ENCODE measurements around the gene MEIOB. TPM values are rescaled to one million over a fixed set of nuclear protein-coding genes. Genes with fewer than 3 reads are reported as not detected.

MEIOB gene
- total RNA-seq, 1 donor: not detected

DNA sequence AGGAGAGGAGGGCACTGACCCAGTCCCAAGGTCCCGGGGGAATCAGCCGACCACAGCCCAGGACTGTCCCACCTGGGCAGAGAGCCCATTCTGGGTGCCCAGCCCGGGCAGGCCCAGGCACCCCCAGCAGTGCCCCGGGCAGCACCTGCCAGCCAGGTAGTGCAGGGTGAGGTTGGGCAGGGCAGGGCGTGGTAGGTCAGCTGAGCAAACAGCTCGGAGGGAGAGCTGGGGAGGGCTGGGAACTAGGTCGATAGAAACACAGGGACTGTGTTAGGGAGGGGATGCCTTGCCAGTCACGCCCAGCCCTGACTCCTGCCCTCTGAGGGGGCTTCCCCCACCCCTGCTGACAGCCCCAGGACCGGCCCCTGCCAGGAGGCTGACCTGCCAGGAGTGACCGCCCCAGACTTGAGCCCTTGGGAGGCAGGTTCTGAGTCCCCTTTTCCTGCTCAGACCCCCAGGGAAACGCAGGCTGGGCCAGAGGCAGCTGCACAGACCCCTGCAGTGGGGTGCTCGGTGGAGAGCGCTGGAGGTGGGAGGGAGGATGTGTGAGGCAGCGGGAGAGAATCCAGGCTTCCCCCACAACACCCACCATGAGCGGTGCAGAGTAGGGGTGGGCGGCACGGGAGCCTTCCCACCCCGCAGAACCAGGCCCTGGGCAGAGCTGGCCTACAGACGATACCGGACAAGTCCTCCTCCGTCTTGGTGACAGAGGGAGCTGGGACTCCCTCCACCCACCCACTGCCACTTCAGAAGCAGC is 41.5 kb upstream of the MEIOB start:
- Histone ChIP-seq H3K4me2 (ENCODE audit: insufficient read depth, low read length) (no peak overlapping the region), H3K36me3 (ENCODE audit: insufficient read depth, low read length) (no peaks in the 10 kb centered on the region), H3K27me3 (ENCODE audit: insufficient read depth, low read length) (peaks cover 41% of the 10 kb centered on the region), H3K4me1 (ENCODE audit: insufficient read depth, low read length) (no peaks in the 10 kb centered on the region), H3K27ac (ENCODE audit: low read depth, low read length) (no peak overlapping the region), H3K4me3 (ENCODE audit: insufficient read depth, low read length) (no peak overlapping the region), H4K20me1 (ENCODE audit: insufficient read depth, low read length) (no peaks in the 10 kb centered on the region), H3K9me3 (ENCODE audit: low read depth, low read length) (no peaks in the 10 kb centered on the region), H3K79me2 (ENCODE audit: insufficient read depth, low read length) (no peaks in the 10 kb centered on the region), H2AFZ (ENCODE audit: low read length) (no peak overlapping the region)
- DNase-seq (ENCODE audit: insufficient read length, low spot score, missing footprints): peak; percentile 84
- TF ChIP-seq, protein P1, sequence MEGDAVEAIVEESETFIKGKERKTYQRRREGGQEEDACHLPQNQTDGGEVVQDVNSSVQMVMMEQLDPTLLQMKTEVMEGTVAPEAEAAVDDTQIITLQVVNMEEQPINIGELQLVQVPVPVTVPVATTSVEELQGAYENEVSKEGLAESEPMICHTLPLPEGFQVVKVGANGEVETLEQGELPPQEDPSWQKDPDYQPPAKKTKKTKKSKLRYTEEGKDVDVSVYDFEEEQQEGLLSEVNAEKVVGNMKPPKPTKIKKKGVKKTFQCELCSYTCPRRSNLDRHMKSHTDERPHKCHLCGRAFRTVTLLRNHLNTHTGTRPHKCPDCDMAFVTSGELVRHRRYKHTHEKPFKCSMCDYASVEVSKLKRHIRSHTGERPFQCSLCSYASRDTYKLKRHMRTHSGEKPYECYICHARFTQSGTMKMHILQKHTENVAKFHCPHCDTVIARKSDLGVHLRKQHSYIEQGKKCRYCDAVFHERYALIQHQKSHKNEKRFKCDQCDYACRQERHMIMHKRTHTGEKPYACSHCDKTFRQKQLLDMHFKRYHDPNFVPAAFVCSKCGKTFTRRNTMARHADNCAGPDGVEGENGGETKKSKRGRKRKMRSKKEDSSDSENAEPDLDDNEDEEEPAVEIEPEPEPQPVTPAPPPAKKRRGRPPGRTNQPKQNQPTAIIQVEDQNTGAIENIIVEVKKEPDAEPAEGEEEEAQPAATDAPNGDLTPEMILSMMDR (IDR thresholded peaks at IDR 0.05; ENCODE audit: extremely low read depth, low read depth, low read length): no peak

DNA sequence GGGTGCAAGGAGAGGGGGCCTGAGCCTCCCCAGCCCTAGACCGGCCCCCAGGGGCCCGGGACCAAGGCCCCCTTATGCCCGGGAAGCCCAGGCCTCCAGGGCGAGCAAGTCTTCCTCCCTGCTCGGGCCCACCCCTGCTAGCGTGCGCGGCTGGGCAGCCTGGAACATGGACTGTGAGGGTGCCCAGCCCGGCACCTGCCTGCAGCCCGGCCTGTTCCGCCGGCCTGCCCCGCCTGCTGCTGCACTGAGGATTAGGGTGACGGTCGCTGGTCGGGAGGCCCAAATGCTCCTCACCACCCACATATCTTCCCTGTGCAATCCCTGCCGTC is 40.2 kb upstream of the MEIOB start:
- Histone ChIP-seq H3K4me2 (ENCODE audit: insufficient read depth, low read length) (no peak overlapping the region), H2AFZ (ENCODE audit: low read length) (no peak overlapping the region), H3K79me2 (ENCODE audit: insufficient read depth, low read length) (no peaks in the 10 kb centered on the region), H4K20me1 (ENCODE audit: insufficient read depth, low read length) (no peaks in the 10 kb centered on the region), H3K36me3 (ENCODE audit: insufficient read depth, low read length) (no peaks in the 10 kb centered on the region), H3K4me1 (ENCODE audit: insufficient read depth, low read length) (no peaks in the 10 kb centered on the region), H3K27me3 (ENCODE audit: insufficient read depth, low read length) (peaks cover 38% of the 10 kb centered on the region), H3K4me3 (ENCODE audit: insufficient read depth, low read length) (no peak overlapping the region), H3K9me3 (ENCODE audit: low read depth, low read length) (no peaks in the 10 kb centered on the region), H3K27ac (ENCODE audit: low read depth, low read length) (no peak overlapping the region)
- peak; percentile 76 for DNase-seq (ENCODE audit: insufficient read length, low spot score, missing footprints)
- TF ChIP-seq, protein P1 (IDR thresholded peaks at IDR 0.05; ENCODE audit: extremely low read depth, low read depth, low read length): no peak

DNA sequence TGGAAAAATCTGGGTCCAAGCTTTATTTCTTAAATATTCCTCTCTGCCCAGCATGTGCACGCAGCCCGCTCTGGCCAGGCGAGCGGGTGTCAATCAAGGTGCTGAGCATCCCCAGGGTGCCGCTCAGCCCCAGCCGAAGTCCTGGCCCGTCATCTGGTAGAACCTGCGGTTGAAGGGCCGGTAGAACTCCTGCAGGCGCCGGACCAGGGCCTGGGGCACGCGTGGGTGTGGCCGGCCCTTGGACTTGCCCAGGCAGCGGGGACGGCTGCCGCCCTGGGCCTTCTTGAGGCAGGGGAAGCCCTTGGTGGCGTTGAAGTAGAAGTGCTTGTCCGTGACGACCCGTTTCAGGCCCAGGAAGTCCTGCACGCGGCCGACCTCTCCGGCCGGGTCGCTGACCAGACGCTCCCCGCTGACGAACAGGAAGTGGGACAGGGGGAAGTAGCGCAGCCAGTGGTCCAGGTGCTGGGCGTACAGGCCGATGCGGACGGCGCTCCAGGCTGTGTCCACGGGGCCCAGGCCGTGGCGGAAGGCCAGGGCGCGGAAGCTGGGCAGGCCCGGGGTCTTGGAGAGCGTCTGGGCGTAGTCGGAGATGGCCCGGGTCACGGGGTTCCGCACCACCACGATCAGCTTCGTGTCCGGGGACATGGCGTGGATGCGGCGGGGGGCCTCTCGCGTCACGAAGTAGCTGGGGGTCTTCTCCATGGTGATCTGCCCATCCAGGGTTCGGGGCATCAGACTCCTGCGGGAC is 39.7 kb upstream of the MEIOB start:
- no peak overlapping the region for H3K4me2 ChIP-seq (ENCODE audit: insufficient read depth, low read length)
- peaks cover 39% of the 10 kb centered on the region for H3K27me3 ChIP-seq (ENCODE audit: insufficient read depth, low read length)
- no peak overlapping the region for H3K27ac ChIP-seq (ENCODE audit: low read depth, low read length)
- H3K4me1 ChIP-seq (ENCODE audit: insufficient read depth, low read length): no peaks in the 10 kb centered on the region
- peak; percentile 61 for DNase-seq (ENCODE audit: insufficient read length, low spot score, missing footprints)
- H4K20me1 ChIP-seq (ENCODE audit: insufficient read depth, low read length): no peaks in the 10 kb centered on the region
- H3K79me2 ChIP-seq (ENCODE audit: insufficient read depth, low read length): no peaks in the 10 kb centered on the region
- H3K9me3 ChIP-seq (ENCODE audit: low read depth, low read length): no peaks in the 10 kb centered on the region
- no peak overlapping the region for H3K4me3 ChIP-seq (ENCODE audit: insufficient read depth, low read length)
- no peaks in the 10 kb centered on the region for H3K36me3 ChIP-seq (ENCODE audit: insufficient read depth, low read length)
- H2AFZ ChIP-seq (ENCODE audit: low read length): no peak overlapping the region
- TF ChIP-seq, protein P1 (IDR thresholded peaks at IDR 0.05; ENCODE audit: extremely low read depth, low read depth, low read length): no peak

DNA sequence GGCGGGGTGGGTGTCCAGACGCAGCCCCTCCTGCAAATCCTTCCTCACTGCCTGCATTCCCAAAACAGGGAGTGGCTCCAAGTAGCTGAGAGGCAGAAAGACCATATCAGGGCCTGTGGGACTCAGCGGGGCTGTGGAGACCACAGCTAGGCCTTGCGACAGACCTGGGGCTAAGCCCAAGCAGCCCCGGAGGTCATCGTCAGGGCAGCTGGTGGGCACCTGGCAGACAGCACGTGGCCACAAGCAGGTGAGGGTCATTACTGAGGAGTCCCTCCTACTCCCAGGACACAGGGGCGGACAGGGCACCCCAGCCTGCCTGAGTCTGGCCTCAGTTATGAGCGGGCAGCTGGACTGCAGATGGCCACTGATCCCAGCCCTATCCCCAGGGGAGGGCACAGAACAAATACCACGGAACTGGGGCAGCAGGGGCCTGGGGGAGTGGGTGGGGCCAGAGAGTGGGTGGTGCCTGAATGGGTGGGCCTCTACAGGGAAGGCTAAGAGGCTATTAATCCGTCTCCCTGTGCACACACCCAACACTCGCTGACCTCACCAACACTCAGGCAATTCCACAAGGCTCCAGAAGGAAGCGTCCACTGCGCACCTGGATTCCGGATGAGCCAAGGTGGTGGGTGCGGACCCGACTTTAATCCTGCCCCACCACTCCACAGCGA is 37.7 kb upstream of the MEIOB start:
- TF ChIP-seq, protein P1 (IDR thresholded peaks at IDR 0.05; ENCODE audit: extremely low read depth, low read depth, low read length): no peak
- no peaks in the 10 kb centered on the region for H3K4me1 ChIP-seq (ENCODE audit: insufficient read depth, low read length)
- peak; percentile 80 for DNase-seq (ENCODE audit: insufficient read length, low spot score, missing footprints)
- H3K27ac ChIP-seq (ENCODE audit: low read depth, low read length): no peak overlapping the region
- no peaks in the 10 kb centered on the region for H3K36me3 ChIP-seq (ENCODE audit: insufficient read depth, low read length)
- H4K20me1 ChIP-seq (ENCODE audit: insufficient read depth, low read length): no peaks in the 10 kb centered on the region
- H3K79me2 ChIP-seq (ENCODE audit: insufficient read depth, low read length): no peaks in the 10 kb centered on the region
- H2AFZ ChIP-seq (ENCODE audit: low read length): no peak overlapping the region
- no peaks in the 10 kb centered on the region for H3K9me3 ChIP-seq (ENCODE audit: low read depth, low read length)
- H3K4me2 ChIP-seq (ENCODE audit: insufficient read depth, low read length): no peak overlapping the region
- H3K4me3 ChIP-seq (ENCODE audit: insufficient read depth, low read length): no peak overlapping the region
- peaks cover 34% of the 10 kb centered on the region for H3K27me3 ChIP-seq (ENCODE audit: insufficient read depth, low read length)
